Measurements from ENCODE around the gene CHRND. TPM values are rescaled to one million over a fixed set of nuclear protein-coding genes. Genes with fewer than 3 reads are reported as not detected.

The CHRND gene
- total and polyA plus RNA-seq, 2 experiments from 2014 or later = 0.10 to 0.11 TPM

GRCh38 chr2:232574674-232575403 is 48.9 kb downstream of the CHRND start:
- no peak for ATAC-seq
- no peaks in the 10 kb centered on the region for H3K4me1 ChIP-seq (ENCODE audit: insufficient read depth)

More at GRCh38 chr2:232574674-232575403, 48.9 kb downstream of the CHRND start:
- peaks cover 31% of the 10 kb centered on the region for H3K36me3 Mint-ChIP-seq (ENCODE audit: low read depth)
- Histone ChIP-seq H2AFZ (no peak overlapping the region), H3K4me2 (no peak overlapping the region), H3K27me3 (ENCODE audit: insufficient read depth) (no peaks in the 10 kb centered on the region), H3K79me2 (replicated peaks; ENCODE audit: insufficient read depth) (no peaks in the 10 kb centered on the region), H3F3A (replicated peaks; ENCODE audit: low read depth) (no peaks in the 10 kb centered on the region), H3K4me3 (no peak overlapping the region), H4K20me1 (replicated peaks; ENCODE audit: insufficient read depth) (peaks cover 4% of the 10 kb centered on the region; the same call in 1 of the 2 replicates), H3K36me3 (ENCODE audit: insufficient read depth) (peaks cover 2% of the 10 kb centered on the region), H3K27ac (ENCODE audit: low read depth) (no peak overlapping the region), H3K9me2 (ENCODE audit: insufficient read depth) (no peaks in the 10 kb centered on the region)
- no peaks in the 10 kb centered on the region for H3K4me1 Mint-ChIP-seq
- H3K4me3 Mint-ChIP-seq = no peak overlapping the region
- H3K27ac Mint-ChIP-seq = no peak overlapping the region
- TF ChIP-seq CTCF (conservative IDR thresholded peaks at IDR 0.05; ENCODE audit: low read depth in 2 of 2) (no peak), REST (IDR thresholded peaks at IDR 0.05; ENCODE audit: unreplicated experiment) (no peak), EZH2phosphoT487 (IDR thresholded peaks at IDR 0.05; ENCODE audit: unreplicated experiment) (no peak)
- H3K9me3 Mint-ChIP-seq = no peaks in the 10 kb centered on the region
- DNase-seq (ENCODE audit: low spot score) = no peak
- no peaks in the 10 kb centered on the region for H3K27me3 Mint-ChIP-seq (ENCODE audit: insufficient read depth, low read depth, poor library complexity)

All from GM23338 (cell line).